Natural killer cell treated with Interleukin-12 subunit alpha and Interleukin-12 subunit beta and Interleukin-15 and Interleukin-18, amount 100 ng/mL, for 72 hours (primary cell): ENCODE results near the gene TOX4. TPM values are rescaled to one million over a fixed set of nuclear protein-coding genes. Genes with fewer than 3 reads are reported as not detected.
"Not testable (repeated sequence)": the region's sequence is repeated elsewhere in the genome, so short reads cannot be mapped to it uniquely, and the experiment has no call there.

Source experiments
- ATAC-seq, 2 donors: fragments of 150-1000 bp; cut with Tn5 transposase in 1 of 2; sonication (Bioruptor Pico), chemical (Tn5 transposase) in 1 of 2; 2 replicates each; pipeline ENCODE4 v1.10.0; 2021
- DNase-seq: peaks from one replicate; pipeline ENCODE4 v3.0.0; 2022; ENCODE audit warnings: low spot score
- H3K27ac Mint-ChIP-seq, 2 donors: 1 replicate in 1 of 2; 2 replicates in 1 of 2; pipeline ENCODE4 v1.8.0; 2022; ENCODE audit warnings: mixed read lengths in 2 of 2, mild to moderate bottlenecking in 1 of 2, moderate library complexity in 1 of 2
- H3K27me3 Mint-ChIP-seq, 2 donors: 1 replicate in 1 of 2; 2 replicates in 1 of 2; pipeline ENCODE4 v1.8.0; 2022; ENCODE audit warnings: mixed read lengths in 2 of 2
- H3K36me3 Mint-ChIP-seq: one replicate; pipeline ENCODE4 v1.8.0; 2022; ENCODE audit warnings: mixed read lengths
- H3K4me1 Mint-ChIP-seq, 2 donors: 1 replicate in 1 of 2; 2 replicates in 1 of 2; pipeline ENCODE4 v1.8.0; 2022; ENCODE audit warnings: low read depth in 2 of 2, mixed read lengths in 2 of 2, mild to moderate bottlenecking in 1 of 2
- H3K4me3 Mint-ChIP-seq: one replicate; pipeline ENCODE4 v1.8.0; 2022; ENCODE audit warnings: mixed read lengths
- H3K9me3 Mint-ChIP-seq: 2 replicates; pipeline ENCODE4 v1.8.0; 2022; ENCODE audit warnings: mixed read lengths
- total RNA-seq, 2 donors: library from RNA; stranded (reverse); gene quantifications; one replicate each; pipeline ENCODE4 v1.2.3, GENCODE V29; 2022

The TOX4 gene
- total RNA-seq, 2 donors from 2014 or later, result 92.0 to 105 TPM

DNA sequence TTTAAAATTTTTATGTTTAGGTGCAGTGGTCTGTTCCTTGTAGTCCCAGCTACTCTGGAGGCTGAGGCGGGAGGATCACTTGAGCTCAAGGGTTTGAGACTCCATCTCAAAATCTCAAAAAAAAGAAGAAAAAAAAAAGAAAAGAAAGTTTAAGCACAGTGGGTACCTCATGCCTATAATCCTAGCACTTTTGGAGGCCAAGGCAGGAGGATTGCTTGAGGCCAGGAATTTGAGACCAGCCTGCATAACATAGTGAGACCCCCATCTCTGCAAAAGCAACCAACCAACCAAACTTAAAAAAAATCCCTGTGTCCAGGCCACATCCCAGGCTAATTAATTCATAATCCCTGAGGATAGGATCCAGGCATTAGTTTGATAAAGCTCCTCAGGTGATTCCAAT is 52.5 kb downstream of the TOX4 start:
- ATAC-seq (no peak), DNase-seq (no peak)
- Mint-ChIP-seq H3K4me3 (no peak overlapping the region), H3K27ac (no peak overlapping the region), H3K4me1 (peaks cover 9 to 14% of the 10 kb centered on the region in 2 donors), H3K9me3 (no peaks in the 10 kb centered on the region), H3K36me3 (no peaks in the 10 kb centered on the region), H3K27me3 (peaks cover 9 to 14% of the 10 kb centered on the region in 2 donors)

DNA sequence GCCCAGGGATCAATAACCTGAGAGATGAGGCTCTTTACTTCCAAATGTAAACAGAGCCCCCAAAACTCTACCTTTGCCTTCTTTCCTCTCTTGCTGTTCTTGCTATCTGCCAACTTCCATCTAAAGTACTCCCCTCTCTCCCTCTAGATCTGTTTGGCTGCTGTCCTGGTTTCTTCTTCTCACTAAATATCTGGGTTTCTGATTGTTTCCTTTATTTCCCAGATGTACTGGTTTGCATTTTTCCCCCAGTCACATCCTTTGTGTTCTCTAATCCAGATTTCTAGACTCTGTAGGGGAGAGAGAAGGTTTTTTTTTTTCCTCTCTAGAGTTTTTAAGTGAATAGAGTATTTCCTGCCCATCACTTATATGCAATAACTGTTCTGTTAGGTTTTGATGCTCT is 56.3 kb downstream of the TOX4 start:
- H3K9me3 Mint-ChIP-seq, result no peaks in the 10 kb centered on the region
- DNase-seq, result no peak
- no peak for ATAC-seq
- H3K27ac Mint-ChIP-seq, result no peak overlapping the region
- no peaks in the 10 kb centered on the region for H3K36me3 Mint-ChIP-seq
- no peak overlapping the region for H3K4me3 Mint-ChIP-seq
- H3K27me3 Mint-ChIP-seq, result peaks cover 26 to 42% of the 10 kb centered on the region in 2 donors
- H3K4me1 Mint-ChIP-seq, result peaks cover 5 to 6% of the 10 kb centered on the region in 2 donors

DNA sequence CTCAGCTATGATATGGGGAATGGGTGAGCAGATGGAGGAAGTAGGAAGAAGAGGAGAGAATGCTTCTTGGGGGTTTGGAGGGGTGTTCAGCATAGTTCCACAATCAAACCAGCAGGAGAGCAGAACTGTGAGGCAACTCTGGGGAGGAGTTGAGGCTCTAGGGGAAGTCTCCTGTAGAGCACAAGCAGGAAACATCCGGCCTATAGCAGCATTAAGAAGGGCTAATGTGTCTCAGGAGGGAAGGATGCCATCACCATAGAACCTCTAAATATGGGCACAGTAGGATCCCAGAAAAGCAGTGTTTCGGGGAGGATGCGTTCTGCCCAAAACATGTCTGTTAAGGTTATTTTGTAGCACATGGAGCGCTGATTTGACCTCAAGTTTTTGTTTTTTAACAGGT is 57.6 kb downstream of the TOX4 start:
- no peak overlapping the region for H3K27ac Mint-ChIP-seq
- H3K27me3 Mint-ChIP-seq, result peaks cover 38 to 55% of the 10 kb centered on the region in 2 donors
- peaks cover 5 to 6% of the 10 kb centered on the region in 2 donors for H3K4me1 Mint-ChIP-seq
- H3K9me3 Mint-ChIP-seq, result no peaks in the 10 kb centered on the region
- H3K4me3 Mint-ChIP-seq, result no peak overlapping the region
- H3K36me3 Mint-ChIP-seq, result no peaks in the 10 kb centered on the region
- ATAC-seq (no peak), DNase-seq (no peak)

DNA sequence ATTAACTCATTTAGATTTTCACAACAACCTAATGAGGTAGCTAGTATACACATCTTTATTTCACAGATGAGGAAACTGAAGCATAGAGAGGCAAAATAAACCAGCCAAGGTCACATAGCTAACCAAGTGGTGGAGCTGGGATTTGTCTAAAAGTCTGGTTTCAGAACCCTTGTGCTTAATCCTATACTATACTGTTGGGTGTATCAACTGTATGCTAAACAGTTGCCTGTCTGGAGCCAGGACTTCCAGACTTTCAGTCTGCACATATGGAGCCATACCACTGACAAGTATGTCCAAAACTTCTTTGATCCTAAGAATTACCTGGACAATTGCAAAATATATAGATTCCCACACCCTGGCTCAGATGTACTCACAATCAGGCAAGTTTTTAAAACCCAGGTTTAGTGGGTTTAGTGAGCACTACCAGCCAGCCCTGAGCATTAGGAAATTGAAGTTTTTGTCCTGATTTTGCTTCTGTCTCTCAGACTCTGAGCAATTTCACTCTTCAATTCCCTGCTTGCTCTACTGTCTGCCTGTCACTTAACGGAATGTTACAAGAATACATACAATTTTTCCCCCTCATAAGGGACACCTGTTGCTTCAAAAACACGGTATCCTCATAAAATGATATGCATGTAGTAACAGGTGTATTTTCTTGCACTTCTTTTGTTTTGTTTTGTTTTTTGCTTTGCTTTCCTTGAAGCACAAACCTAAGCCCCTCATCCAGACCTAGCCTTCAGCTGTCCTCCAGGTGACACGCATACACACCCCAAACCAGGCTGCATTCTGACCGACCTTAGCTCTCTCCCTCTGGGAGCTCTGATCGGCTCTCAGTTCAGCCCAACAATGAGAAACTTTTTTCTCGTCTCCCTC is 58.8 kb downstream of the TOX4 start:
- no peak overlapping the region for H3K4me3 Mint-ChIP-seq
- ATAC-seq (no peak), DNase-seq (no peak)
- no peak overlapping the region for H3K27ac Mint-ChIP-seq
- peaks cover 41 to 57% of the 10 kb centered on the region in 2 donors for H3K27me3 Mint-ChIP-seq
- peaks cover 5 to 6% of the 10 kb centered on the region in 2 donors for H3K4me1 Mint-ChIP-seq
- H3K36me3 Mint-ChIP-seq, result no peaks in the 10 kb centered on the region
- H3K9me3 Mint-ChIP-seq, result no peaks in the 10 kb centered on the region

DNA sequence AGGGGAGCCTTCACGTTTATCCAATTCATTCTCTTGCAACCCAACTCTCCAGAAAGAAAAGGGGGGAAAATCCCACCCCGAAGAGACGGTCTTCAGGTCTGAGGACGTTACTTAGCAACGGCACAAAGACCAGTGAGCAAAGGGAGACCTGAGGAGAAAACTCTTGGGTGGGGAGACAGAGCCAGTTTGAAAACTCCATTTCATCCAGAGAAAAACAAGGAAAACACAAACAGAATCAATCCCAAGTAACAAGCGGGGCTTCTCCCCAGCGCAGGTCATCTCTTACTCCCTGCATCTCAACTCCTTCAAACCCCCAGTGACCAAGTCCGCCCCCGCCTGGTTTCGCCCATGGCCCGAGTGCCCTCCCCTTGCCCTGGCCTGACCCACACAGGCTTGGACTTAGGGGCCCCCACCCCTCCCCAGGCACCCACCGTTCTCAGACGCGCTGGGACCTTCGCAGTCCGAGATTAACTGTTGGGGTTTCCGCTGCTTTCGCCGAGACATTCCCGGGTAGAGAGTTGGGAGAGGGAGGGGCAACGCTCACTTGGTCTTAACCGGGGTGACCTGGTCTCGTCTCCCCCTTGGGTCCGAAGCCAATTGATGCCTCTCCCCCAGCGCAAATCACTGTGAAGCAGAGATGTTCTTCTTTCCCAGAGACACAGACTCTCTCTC is 59.6 kb downstream of the TOX4 start:
- Mint-ChIP-seq H3K36me3 (no peaks in the 10 kb centered on the region), H3K4me1 (peaks cover 5 to 6% of the 10 kb centered on the region in 2 donors), H3K9me3 (no peaks in the 10 kb centered on the region), H3K27me3 (peaks cover 41 to 57% of the 10 kb centered on the region in 2 donors), H3K27ac (no peak overlapping the region), H3K4me3 (no peak overlapping the region)
- ATAC-seq (no peak), DNase-seq (no peak)

DNA sequence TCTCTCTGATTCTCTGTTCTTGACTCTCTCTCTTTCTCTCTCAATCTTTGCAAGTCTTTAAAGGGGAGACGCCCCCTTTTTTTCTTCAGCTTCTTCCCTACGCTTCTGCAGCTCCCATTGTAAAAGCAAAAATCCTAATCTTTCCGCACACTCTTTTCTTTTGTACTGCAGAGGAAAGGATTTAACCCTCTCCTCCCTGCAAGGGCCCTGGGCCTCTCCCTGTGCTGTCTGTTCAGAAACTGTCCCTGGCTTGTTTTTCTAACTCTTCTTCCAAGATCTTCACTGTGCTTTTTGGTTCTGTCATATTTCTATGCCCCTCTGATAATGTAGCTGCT is 60.1 kb downstream of the TOX4 start:
- DNase-seq, result no peak
- Mint-ChIP-seq H3K9me3 (no peaks in the 10 kb centered on the region), H3K36me3 (no peaks in the 10 kb centered on the region), H3K4me3 (no peak overlapping the region), H3K4me1 (peaks cover 5 to 6% of the 10 kb centered on the region in 2 donors), H3K27ac (no peak overlapping the region), H3K27me3 (peaks cover 39 to 53% of the 10 kb centered on the region in 2 donors)
- ATAC-seq, result no peak

DNA sequence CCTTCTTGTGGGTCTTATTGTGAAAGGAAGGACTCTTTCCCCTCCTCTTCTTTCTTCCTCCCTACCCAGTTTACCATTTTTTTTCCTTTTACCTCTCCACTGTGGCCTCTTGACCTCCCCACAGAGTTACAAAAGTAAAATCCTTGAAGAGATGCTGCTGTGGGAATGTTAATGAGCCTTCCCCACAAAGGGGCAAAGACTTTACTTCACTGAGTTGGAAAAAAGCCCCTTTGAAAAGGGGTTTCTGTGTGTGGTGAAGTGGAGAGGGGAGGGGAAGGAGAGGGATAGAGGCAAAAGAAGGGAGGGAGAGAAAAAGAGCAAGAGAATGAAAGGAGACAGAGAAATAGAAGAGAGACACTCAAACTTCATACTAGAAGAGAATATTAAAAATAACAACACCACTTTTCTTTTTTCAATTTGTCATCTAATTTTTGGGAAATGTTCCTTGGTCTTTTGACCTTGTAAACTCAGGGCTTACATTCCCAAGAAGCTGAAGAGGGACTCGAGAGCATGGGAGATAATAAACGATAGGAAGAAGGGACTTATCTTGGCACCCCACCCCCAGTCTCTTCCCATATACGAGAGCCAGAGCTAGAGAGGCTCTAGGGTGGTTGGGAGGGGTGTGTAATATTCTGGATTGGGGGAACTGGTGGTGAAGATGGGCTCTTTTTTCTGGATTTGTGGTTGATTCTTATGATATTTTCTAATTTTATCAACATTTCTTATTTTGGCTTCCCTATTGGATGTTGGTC is 62.4 kb downstream of the TOX4 start:
- peaks cover 41 to 53% of the 10 kb centered on the region in 2 donors for H3K27me3 Mint-ChIP-seq
- no peak for ATAC-seq
- no peak overlapping the region for H3K4me3 Mint-ChIP-seq
- peaks cover 5 to 6% of the 10 kb centered on the region in 2 donors for H3K4me1 Mint-ChIP-seq
- no peak overlapping the region for H3K27ac Mint-ChIP-seq
- H3K9me3 Mint-ChIP-seq, result no peaks in the 10 kb centered on the region
- no peak for DNase-seq
- no peaks in the 10 kb centered on the region for H3K36me3 Mint-ChIP-seq

DNA sequence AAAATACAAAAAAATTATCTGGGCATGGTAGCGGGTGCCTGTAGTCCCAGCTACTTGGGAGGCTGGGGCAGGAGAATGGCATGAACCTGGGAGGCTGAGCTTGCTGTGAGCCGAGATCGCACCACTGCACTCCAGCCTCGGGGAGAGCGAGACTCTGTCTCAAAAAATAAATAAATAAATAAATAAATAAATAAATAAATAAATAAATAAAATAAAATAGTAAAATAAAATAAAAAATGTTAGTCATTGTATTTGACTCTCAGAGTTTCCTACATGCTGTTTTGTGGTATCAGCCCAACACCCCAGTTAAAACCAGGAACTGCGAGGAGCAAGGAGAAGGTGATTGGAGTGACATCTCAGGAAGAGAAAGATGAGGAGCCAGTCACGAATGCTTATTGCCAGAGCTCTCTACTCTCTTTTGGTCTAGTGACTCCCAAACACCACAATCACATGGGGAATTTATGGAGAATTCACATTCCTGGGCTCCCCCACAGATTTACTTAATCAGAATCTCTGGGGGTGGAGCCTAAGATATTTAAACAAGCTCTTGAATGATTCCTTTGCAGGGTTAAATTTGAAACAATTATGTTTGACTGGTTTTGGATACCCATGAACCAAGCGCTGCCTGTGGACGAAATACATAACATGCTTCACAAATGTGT is 64.5 kb downstream of the TOX4 start:
- ATAC-seq (no peak), DNase-seq (no peak)
- H3K4me1 Mint-ChIP-seq, result peaks cover 5 to 6% of the 10 kb centered on the region in 2 donors
- H3K27me3 Mint-ChIP-seq, result peaks cover 30 to 41% of the 10 kb centered on the region in 2 donors
- H3K9me3 Mint-ChIP-seq, result no peaks in the 10 kb centered on the region
- no peak overlapping the region for H3K4me3 Mint-ChIP-seq
- H3K36me3 Mint-ChIP-seq, result no peaks in the 10 kb centered on the region
- H3K27ac Mint-ChIP-seq, result no peak overlapping the region

DNA sequence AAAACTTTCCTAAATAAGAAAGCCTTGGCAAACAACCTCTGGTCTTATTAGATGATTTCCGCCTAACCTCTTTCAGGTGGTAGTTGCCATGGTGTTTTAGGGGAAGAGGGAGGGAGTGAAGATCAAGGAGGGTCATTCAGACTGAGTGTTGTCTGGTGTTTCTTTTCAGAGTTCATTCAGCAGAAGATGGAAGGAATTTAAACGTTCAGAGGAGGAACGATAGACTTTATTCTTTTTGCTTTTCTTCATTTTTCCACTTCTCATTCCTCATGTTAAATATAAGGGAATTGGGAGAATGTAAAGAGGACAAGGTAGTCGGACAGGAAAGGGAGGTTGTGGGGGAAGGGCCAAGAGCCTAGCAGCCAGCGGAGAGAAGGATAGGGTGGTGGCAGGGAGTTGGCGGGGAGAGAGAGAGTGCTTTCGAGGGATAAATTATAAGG is 66.5 kb downstream of the TOX4 start:
- H3K4me3 Mint-ChIP-seq, result no peak overlapping the region
- H3K4me1 Mint-ChIP-seq, result no peaks in the 10 kb centered on the region
- H3K36me3 Mint-ChIP-seq, result no peaks in the 10 kb centered on the region
- no peak for DNase-seq
- no peaks in the 10 kb centered on the region for H3K9me3 Mint-ChIP-seq
- no peak overlapping the region for H3K27ac Mint-ChIP-seq
- ATAC-seq, result no peak
- peaks cover 22 to 24% of the 10 kb centered on the region in 2 donors for H3K27me3 Mint-ChIP-seq

DNA sequence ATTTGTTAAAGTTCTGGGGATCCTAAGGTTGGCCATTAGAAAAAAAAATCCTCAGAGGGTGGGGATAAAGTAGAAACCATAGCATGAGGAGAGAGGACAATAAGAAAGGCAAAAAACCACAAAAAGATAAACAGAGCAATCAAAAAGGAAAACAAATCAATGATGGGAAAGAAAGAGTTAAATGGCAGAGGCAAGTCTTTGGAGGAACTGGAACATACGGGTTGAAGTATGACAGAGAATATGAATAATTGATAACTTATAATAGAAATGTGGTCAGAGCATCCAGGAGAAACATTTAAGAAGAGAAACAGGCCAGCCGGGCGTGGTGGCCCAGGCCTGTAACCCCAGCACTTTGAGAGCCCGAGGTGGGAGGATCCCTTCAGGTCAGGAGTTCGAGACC is 67.0 kb downstream of the TOX4 start:
- no peaks in the 10 kb centered on the region for H3K4me1 Mint-ChIP-seq
- H3K9me3 Mint-ChIP-seq, result no peaks in the 10 kb centered on the region
- H3K36me3 Mint-ChIP-seq, result no peaks in the 10 kb centered on the region
- DNase-seq, result no peak
- no peak overlapping the region for H3K4me3 Mint-ChIP-seq
- ATAC-seq, result no peak
- no peak overlapping the region for H3K27ac Mint-ChIP-seq
- H3K27me3 Mint-ChIP-seq, result peaks cover 17 to 19% of the 10 kb centered on the region in 2 donors

DNA sequence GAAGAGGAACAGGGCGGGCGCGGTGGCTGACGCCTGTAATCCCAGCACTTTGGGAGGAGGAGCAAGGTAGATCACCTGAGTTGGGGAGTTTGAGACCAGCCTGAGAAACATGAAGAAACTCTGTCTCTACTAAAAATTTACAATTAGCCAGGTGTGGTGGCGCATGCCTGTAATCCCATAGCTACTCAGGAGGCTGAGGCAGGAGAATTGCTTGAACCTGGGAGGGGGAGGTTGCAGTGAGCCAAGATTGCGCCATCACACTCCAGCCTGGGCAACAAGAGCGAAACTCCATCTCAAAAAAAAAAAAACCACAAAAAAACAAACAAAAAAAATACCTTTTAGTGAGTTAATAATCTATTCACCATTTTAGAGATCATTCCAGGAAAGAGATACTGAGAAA is 67.6 kb downstream of the TOX4 start:
- peaks cover 11 to 13% of the 10 kb centered on the region in 2 donors for H3K27me3 Mint-ChIP-seq
- H3K36me3 Mint-ChIP-seq, ATAC-seq, H3K9me3 Mint-ChIP-seq, DNase-seq, H3K27ac Mint-ChIP-seq, H3K4me1 Mint-ChIP-seq, H3K4me3 Mint-ChIP-seq: not testable (repeated sequence)
